B cell (primary cell): ENCODE results near the gene MED16. TPM values are rescaled to one million over a fixed set of nuclear protein-coding genes. Genes with fewer than 3 reads are reported as not detected.

Experiments
- ATAC-seq: fragments of 200-7000 bp; cut with Tn5 transposase; one replicate; pipeline ENCODE4 v1.10.0; 2021; ENCODE audit warnings: low read depth, mild to moderate bottlenecking, moderate number of reproducible peaks, moderate library complexity
- CTCF ChIA-PET: fragments of 350-600 bp; sonication (Branson Sonifier 250); formaldehyde crosslinking; loops from one replicate; lab custom pipeline; 2021; ENCODE audit warnings: antibody characterized with exemption, inconsistent platforms; lab: Charles Lee
- POLR2A ChIA-PET: fragments of 350-600 bp; sonication (Branson Sonifier 250); formaldehyde crosslinking; loops from one replicate; lab custom pipeline; 2021; ENCODE audit warnings: antibody characterized with exemption; lab: Charles Lee
- DNase-seq: peaks from one replicate; pipeline ENCODE4 v3.0.0; 2013
- H2AFZ ChIP-seq: 2 replicates; pipeline ENCODE4 v1.6.1; 2012; ENCODE audit warnings: mild to moderate bottlenecking, low read depth, low read length; ENCODE audit not compliant: insufficient read depth, poor library complexity, severe bottlenecking
- H3K27ac ChIP-seq, 2 donors: 1 replicate in 1 of 2; 2 replicates in 1 of 2; pipeline ENCODE4 v1.5.1; 2012 to 2013; ENCODE audit warnings: low read length in 2 of 2, mild to moderate bottlenecking in 2 of 2, moderate library complexity in 1 of 2
- H3K27me3 ChIP-seq, 4 experiments: fragments of 200-600 bp in 1 of 4; sonication (generic) in 1 of 4; replicated peaks in 1 of 4; 1 replicate in 2 of 4; 2 replicates in 2 of 4; pipeline versions ENCODE4 v1.6.1 to v1.7.0; 2013 to 2016; ENCODE audit warnings: low read length in 3 of 4, mild to moderate bottlenecking in 2 of 4, mixed read lengths in 1 of 4, moderate library complexity in 1 of 4; ENCODE audit not compliant: insufficient read depth in 4 of 4, control insufficient read depth in 3 of 4; ENCODE audit errors: control extremely low read depth in 1 of 4
- H3K36me3 ChIP-seq, 2 experiments: replicated peaks in 1 of 2; 1 replicate in 1 of 2; 2 replicates in 1 of 2; pipeline versions ENCODE4 v1.6.1 to v1.7.1; 2013; ENCODE audit warnings: low read length in 1 of 2; ENCODE audit not compliant: insufficient read depth in 2 of 2, control insufficient read depth in 1 of 2; ENCODE audit errors: control extremely low read depth in 1 of 2, extremely low read depth in 1 of 2
- H3K4me1 ChIP-seq, 2 donors: fragments of 200-600 bp in 1 of 2; sonication (generic) in 1 of 2; 1 replicate in 1 of 2; 2 replicates in 1 of 2; pipeline versions ENCODE4 v1.5.1 to v1.6.1; 2013 to 2017; ENCODE audit warnings: low read length in 2 of 2; ENCODE audit not compliant: control insufficient read depth in 2 of 2, insufficient read depth in 2 of 2
- H3K4me2 ChIP-seq: replicated peaks from 2 replicates; pipeline ENCODE3; 2012; ENCODE audit warnings: mild to moderate bottlenecking, low read depth, low read length; ENCODE audit not compliant: poor library complexity, severe bottlenecking
- H3K4me3 ChIP-seq, 5 experiments: fragments of 200-600 bp in 1 of 5; sonication (generic) in 1 of 5; 1 replicate in 3 of 5; 2 replicates in 2 of 5; pipeline versions ENCODE4 v1.5.1 to v1.7.0; 2011 to 2016; ENCODE audit warnings: low read length in 4 of 5, mild to moderate bottlenecking in 4 of 5, low read depth in 2 of 5, control low read depth in 1 of 5, moderate library complexity in 1 of 5; ENCODE audit not compliant: insufficient read depth in 1 of 5; ENCODE audit errors: control extremely low read depth in 1 of 5, extremely low read depth in 1 of 5
- H3K79me2 ChIP-seq: fragments of 200-600 bp; sonication (generic); one replicate; pipeline ENCODE4 v1.6.0; 2016; ENCODE audit warnings: low read length; ENCODE audit not compliant: control insufficient read depth, insufficient read depth
- H3K9ac ChIP-seq: fragments of 200-600 bp; sonication (generic); 2 replicates; pipeline ENCODE4 v1.6.1; 2017; ENCODE audit warnings: mild to moderate bottlenecking, low read length, moderate library complexity
- H3K9me3 ChIP-seq, 3 donors: one replicate each; pipeline versions ENCODE4 v1.6.1 to v1.7.1; 2013; ENCODE audit warnings: low read length in 2 of 3; ENCODE audit not compliant: control insufficient read depth in 2 of 3, insufficient read depth in 1 of 3; ENCODE audit errors: control extremely low read depth in 1 of 3
- H4K20me1 ChIP-seq: 2 replicates; pipeline ENCODE4 v1.6.0; 2012; ENCODE audit warnings: mild to moderate bottlenecking, low read length; ENCODE audit not compliant: insufficient read depth, control insufficient read depth, poor library complexity, severe bottlenecking
- H3K27ac Mint-ChIP-seq: one replicate; pipeline ENCODE4 v1.8.0; 2021; ENCODE audit warnings: mixed read lengths
- H3K27me3 Mint-ChIP-seq: one replicate; pipeline ENCODE4 v1.8.0; 2021; ENCODE audit warnings: mixed read lengths
- H3K4me1 Mint-ChIP-seq: one replicate; pipeline ENCODE4 v1.8.0; 2021; ENCODE audit warnings: mixed read lengths
- H3K4me3 Mint-ChIP-seq: one replicate; pipeline ENCODE4 v1.8.0; 2021; ENCODE audit warnings: mixed read lengths
- H3K9me3 Mint-ChIP-seq: one replicate; pipeline ENCODE4 v1.8.0; 2022; ENCODE audit warnings: mixed read lengths; ENCODE audit not compliant: insufficient read depth
- EZH2 ChIP-seq: IDR thresholded peaks from 2 replicates; pipeline ENCODE4 v1.6.1; 2012; ENCODE audit warnings: borderline replicate concordance, low read depth, mild to moderate bottlenecking, moderate library complexity, low read length; ENCODE audit not compliant: insufficient read depth, poor library complexity, severe bottlenecking
- WGBS: methylation state at CpG from one replicate; pipeline ENCODE4 v1.1.5; 2013; ENCODE audit warnings: missing lambda C conversion rate; ENCODE audit not compliant: insufficient coverage; 5-methylcytosine and 5-hydroxymethylcytosine counted together
- intact Hi-C: fragments of 100-400 bp; cut with micrococcal nuclease; formaldehyde crosslinking; loops from one replicate; pipeline ENCODE4 v1.10.0; 2022
- polyA plus RNA-seq: library from polyadenylated mRNA; depleted of rRNA; stranded (reverse); fragments of >200 nt; gene quantifications from 2 replicates; pipeline ENCODE4 v1.2.3, GENCODE V29; 2012
- total RNA-seq, 2 donors: library from RNA; stranded (reverse); fragments of 120-200 nt in 1 of 2; gene quantifications; 1 replicate in 1 of 2; 2 replicates in 1 of 2; pipeline versions ENCODE4 v1.2.3 to v1.2.4, GENCODE V29; 2013 to 2022
- TF ChIP-seq, protein P1 (sequence below): fragments of 200-600 bp; IDR thresholded peaks from one replicate; pipeline ENCODE4 v1.8.0; 2022; ENCODE audit warnings: antibody characterized with exemption, mild to moderate bottlenecking

The MED16 gene
- total and polyA plus RNA-seq, 2 donors (not counting 1 experiment from before 2014, with no cell fraction given), result 85.0 to 85.3 TPM

DNA sequence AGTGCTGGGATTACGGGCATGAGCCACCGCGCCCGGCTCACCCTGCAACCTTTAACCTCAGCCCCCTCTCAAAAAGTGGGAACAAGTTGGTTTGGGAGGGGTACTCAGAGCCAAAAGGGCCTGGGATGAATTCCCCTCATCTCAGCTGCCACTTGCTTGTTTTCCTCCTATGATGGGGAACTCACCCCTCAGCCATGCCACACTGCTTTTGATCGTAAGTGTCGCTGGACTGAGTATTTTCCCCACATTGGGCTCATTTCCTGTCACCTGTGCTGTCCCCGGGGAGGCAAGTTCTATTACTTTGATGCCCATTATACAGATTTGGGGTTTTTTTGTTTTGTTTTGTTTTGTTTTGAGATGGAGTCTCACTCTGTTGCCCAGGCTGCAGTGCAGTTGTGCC, 13.5 kb upstream of the MED16 start:
- H3K4me2 ChIP-seq, result peak overlapping the region; percentile 92
- ATAC-seq (no peak), DNase-seq (peak; percentile 80)
- H3K4me1 ChIP-seq, result peaks cover 50 to 59% of the 10 kb centered on the region in 2 donors
- CTCF ChIA-PET, result interaction anchor here (0.9 to 6.3 kb wide), 9 partner anchors 10 to 78 kb away, joined by 3 to 46 read pairs (median 5); partner anchors contain the start of genes KISS1R, MED16, RNU6-9 and WDR18
- peak overlapping the region in 2 of 5 experiments; percentile 2 to 38 for H3K4me3 ChIP-seq
- H3K79me2 ChIP-seq, result peaks cover 76% of the 10 kb centered on the region
- Mint-ChIP-seq H3K27me3 (no peaks in the 10 kb centered on the region), H3K4me1 (peaks cover 54% of the 10 kb centered on the region), H3K27ac (peak overlapping the region; percentile 100), H3K4me3 (peak overlapping the region; percentile 85), H3K9me3 (no peaks in the 10 kb centered on the region)
- intact Hi-C loops, result loop anchor here (5.0 kb wide), 1 partner anchor 356 kb away; no protein-coding TSS in a partner anchor
- WGBS, result no CpG with 5 or more reads among the region's 7 CpGs
- peak overlapping the region; percentile 27 for H3K9ac ChIP-seq
- TF ChIP-seq EZH2, result no peak
- TF ChIP-seq, protein P1, sequence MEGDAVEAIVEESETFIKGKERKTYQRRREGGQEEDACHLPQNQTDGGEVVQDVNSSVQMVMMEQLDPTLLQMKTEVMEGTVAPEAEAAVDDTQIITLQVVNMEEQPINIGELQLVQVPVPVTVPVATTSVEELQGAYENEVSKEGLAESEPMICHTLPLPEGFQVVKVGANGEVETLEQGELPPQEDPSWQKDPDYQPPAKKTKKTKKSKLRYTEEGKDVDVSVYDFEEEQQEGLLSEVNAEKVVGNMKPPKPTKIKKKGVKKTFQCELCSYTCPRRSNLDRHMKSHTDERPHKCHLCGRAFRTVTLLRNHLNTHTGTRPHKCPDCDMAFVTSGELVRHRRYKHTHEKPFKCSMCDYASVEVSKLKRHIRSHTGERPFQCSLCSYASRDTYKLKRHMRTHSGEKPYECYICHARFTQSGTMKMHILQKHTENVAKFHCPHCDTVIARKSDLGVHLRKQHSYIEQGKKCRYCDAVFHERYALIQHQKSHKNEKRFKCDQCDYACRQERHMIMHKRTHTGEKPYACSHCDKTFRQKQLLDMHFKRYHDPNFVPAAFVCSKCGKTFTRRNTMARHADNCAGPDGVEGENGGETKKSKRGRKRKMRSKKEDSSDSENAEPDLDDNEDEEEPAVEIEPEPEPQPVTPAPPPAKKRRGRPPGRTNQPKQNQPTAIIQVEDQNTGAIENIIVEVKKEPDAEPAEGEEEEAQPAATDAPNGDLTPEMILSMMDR, result no peak
- H3K36me3 ChIP-seq, result peaks cover 0 to 26% of the 10 kb centered on the region in 2 experiments
- H3K27ac ChIP-seq, result peak overlapping the region; percentile 97 to 99
- no peak overlapping the region for H2AFZ ChIP-seq
- peaks cover 29% of the 10 kb centered on the region for H4K20me1 ChIP-seq
- POLR2A ChIA-PET, result interaction anchor here (0.7 to 5.7 kb wide), 6 partner anchors 10 to 181 kb away, joined by 3 to 56 read pairs (median 4); partner anchors contain the start of genes MED16 and RNU6-9
- peaks cover 0 to 10% (median 0%) of the 10 kb centered on the region in 3 donors for H3K9me3 ChIP-seq
- H3K27me3 ChIP-seq, result no peaks in the 10 kb centered on the region

DNA sequence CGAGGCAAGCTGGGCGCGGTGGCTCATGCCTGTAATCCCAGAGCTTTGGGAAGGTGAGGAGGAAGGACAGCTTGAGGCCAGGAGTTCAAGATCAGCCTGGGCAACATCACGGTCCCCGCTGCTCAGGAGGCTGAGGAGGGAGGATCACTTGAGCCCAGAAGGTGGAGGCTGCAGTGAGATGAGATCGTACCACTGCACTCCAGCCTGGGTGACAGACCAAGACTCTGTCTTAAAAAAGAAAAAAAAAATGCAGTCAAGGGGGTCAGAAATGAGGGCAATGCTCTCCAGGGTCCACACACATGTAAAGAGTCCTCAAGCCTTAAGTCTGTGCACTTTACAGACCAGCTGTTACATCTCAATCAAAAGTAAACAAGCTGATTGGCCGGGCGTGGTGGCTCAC, 11.6 kb upstream of the MED16 start:
- no peak overlapping the region for H3K27ac ChIP-seq
- Mint-ChIP-seq H3K27me3 (no peaks in the 10 kb centered on the region), H3K4me3 (no peak overlapping the region), H3K27ac (peak overlapping the region; percentile 32), H3K9me3 (no peaks in the 10 kb centered on the region), H3K4me1 (peaks cover 51% of the 10 kb centered on the region)
- peaks cover 37 to 46% of the 10 kb centered on the region in 2 donors for H3K4me1 ChIP-seq
- intact Hi-C loops, result no loop called here
- no peak overlapping the region for H2AFZ ChIP-seq
- no peak overlapping the region for H3K4me2 ChIP-seq
- peaks cover 0 to 38% of the 10 kb centered on the region in 2 experiments for H3K36me3 ChIP-seq
- ChIA-PET CTCF (interaction anchor here (1.0 kb wide), 1 partner anchor 11 kb away, joined by 6 read pairs; the partner anchor contains the start of gene RNU6-9), POLR2A (interaction anchor here (0.6 to 5.7 kb wide), 3 partner anchors 11 to 53 kb away, joined by 3 to 56 read pairs (median 13); partner anchors contain the start of genes MED16 and RNU6-9)
- DNase-seq (no peak), ATAC-seq (no peak)
- H3K9me3 ChIP-seq, result peaks cover 0 to 4% (median 0%) of the 10 kb centered on the region in 3 donors
- peaks cover 46% of the 10 kb centered on the region for H4K20me1 ChIP-seq
- H3K9ac ChIP-seq, result no peak overlapping the region
- no peaks in the 10 kb centered on the region for H3K27me3 ChIP-seq
- H3K79me2 ChIP-seq, result peaks cover 70% of the 10 kb centered on the region
- WGBS, result 94% methylated on average over 6 of the region's 8 CpGs
- no peak overlapping the region for H3K4me3 ChIP-seq
- TF ChIP-seq, protein P1, result no peak
- TF ChIP-seq EZH2, result no peak
